WI38 (cell line): ENCODE data around the gene TXNIP.

Experiments
- H3K4me3 ChIP-seq: 2 replicates; pipeline ENCODE4 v1.5.1; 2011; ENCODE audit warnings: low read depth, mild to moderate bottlenecking, control low read depth, low read length
- TF ChIP-seq, protein P1 (sequence below): IDR thresholded peaks from 2 replicates; pipeline ENCODE4 v1.5.1; 2012; ENCODE audit warnings: low read depth, mild to moderate bottlenecking, control low read depth, low read length

TXNIP gene

DNA sequence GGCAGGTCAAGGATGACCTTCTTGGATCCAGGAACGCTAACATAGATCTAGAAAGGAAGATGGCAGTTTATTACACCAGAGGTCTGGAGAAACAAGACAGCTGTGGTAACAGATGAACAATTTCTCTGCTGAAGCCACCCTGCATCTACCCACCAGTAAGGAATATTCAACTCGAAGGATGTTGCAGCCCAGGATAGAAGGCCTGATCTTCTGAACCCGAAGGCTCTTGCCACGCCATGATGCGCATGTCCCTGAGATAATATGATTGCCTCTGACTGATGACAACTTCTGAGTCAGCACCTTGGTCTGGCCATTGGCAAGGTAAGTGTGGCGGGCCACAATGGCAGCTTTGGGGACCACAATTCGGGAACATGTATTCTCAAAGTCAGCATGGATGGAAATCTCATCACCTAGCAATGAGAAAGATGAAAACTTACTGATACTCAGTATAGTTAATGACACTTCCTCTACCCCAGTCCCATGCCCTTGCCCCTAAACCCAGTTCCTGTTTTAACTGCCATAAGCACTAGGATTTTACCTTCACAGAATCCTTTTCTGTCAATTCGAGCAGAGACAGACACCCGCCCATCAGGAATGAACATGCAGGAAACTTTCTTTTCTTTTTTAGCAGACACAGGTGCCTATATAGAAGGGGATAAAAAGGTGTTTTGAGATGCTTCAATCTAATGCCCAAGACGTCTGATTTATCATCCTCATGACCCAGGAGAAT lies 1.8 kb downstream of the TXNIP start:
- TF ChIP-seq, protein P1, sequence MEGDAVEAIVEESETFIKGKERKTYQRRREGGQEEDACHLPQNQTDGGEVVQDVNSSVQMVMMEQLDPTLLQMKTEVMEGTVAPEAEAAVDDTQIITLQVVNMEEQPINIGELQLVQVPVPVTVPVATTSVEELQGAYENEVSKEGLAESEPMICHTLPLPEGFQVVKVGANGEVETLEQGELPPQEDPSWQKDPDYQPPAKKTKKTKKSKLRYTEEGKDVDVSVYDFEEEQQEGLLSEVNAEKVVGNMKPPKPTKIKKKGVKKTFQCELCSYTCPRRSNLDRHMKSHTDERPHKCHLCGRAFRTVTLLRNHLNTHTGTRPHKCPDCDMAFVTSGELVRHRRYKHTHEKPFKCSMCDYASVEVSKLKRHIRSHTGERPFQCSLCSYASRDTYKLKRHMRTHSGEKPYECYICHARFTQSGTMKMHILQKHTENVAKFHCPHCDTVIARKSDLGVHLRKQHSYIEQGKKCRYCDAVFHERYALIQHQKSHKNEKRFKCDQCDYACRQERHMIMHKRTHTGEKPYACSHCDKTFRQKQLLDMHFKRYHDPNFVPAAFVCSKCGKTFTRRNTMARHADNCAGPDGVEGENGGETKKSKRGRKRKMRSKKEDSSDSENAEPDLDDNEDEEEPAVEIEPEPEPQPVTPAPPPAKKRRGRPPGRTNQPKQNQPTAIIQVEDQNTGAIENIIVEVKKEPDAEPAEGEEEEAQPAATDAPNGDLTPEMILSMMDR, result no peak
- peak overlapping the region; percentile 100 for H3K4me3 ChIP-seq

DNA sequence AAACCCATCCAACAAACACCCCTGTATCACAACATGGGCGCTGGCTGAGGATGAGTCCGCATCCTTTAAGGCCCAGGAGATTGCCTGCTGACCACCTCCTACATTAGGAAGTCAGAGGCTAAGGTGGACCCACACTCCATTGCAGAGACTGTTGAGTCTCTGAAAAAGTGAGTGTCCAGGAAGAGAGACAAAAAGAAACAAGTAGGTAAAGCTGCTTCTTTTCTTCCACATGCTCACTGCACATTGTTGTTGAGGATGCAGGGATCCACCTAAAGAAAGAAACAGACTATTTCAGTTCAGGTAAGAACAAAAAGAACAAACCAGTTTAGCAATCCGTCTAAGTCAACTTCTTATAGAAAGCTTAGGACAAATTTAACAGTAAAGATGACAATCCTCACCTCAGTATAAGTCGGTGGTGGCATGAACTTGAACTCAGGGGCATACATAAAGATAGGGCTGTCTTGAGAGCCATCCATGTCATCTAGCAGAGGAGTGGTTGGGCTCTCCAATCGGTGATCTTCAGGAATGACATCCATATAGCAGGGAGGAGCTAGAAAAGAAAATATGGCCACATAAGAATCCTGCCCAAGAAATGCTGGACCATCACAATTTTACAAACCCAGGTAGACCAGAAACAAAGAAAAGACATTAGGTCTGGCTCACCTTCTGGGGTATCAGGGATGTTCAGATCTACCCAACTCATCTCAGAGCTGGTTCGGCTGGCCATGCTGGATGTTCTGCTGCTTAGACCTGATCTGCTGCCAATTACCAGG lies 2.6 kb downstream of the TXNIP start:
- H3K4me3 ChIP-seq, result peak overlapping the region; percentile 100
- TF ChIP-seq, protein P1, result no peak

DNA sequence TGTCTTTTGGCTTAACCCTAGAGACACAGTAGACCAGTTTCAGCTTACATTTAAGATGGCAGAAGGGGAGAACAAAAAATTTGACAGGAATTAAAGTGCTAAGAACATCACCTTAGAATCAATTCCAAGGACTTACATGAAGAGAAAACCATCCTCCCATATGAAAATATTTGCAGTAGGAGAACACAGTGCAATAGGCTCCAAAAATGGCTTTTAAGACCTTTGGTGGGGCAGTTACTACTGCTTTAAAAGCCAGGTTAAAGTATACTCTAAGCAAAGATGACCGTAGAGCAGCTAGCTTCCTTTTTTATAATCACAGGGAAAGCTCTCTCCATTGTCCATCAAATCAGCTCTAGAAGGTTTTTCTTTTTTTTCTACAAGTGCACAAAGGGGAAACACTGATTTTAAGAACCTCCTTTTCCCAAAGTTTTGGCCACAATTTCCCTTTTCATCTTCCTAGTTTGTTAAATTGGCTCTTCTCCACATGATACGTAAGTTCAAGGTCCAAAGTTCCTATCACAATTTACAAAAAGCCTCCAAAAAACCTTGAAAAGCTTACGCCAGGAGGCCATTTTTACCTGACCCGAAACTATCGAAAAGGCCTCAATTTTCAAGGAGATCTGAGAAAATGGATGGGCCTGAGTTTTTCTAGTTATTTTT lies 3.3 kb downstream of the TXNIP start:
- H3K4me3 ChIP-seq, result peak overlapping the region; percentile 100
- TF ChIP-seq, protein P1, result no peak

DNA sequence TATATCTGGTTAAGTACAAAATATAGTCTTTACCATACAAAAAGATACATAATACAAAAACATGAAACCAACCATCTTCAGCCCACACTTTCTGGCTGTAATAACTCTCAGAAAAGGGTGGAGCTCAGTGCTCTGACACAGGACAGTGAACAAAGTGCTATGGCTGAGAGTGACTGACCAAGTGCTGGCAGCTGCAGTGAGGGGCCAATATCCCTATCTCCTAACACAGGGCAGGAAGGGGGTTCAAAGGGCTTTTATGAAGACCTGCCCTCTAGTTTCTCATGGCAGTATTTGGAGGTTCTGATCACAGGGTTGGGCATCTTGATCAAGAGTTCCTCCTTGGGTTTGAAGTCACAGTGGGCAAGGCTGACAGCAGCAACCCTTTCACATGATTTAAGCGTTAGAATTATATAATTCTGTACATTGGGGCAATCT lies 3.9 kb downstream of the TXNIP start:
- H3K4me3 ChIP-seq, result peak overlapping the region; percentile 100; the same call in 1 of the 2 replicates
- TF ChIP-seq, protein P1, result no peak

DNA sequence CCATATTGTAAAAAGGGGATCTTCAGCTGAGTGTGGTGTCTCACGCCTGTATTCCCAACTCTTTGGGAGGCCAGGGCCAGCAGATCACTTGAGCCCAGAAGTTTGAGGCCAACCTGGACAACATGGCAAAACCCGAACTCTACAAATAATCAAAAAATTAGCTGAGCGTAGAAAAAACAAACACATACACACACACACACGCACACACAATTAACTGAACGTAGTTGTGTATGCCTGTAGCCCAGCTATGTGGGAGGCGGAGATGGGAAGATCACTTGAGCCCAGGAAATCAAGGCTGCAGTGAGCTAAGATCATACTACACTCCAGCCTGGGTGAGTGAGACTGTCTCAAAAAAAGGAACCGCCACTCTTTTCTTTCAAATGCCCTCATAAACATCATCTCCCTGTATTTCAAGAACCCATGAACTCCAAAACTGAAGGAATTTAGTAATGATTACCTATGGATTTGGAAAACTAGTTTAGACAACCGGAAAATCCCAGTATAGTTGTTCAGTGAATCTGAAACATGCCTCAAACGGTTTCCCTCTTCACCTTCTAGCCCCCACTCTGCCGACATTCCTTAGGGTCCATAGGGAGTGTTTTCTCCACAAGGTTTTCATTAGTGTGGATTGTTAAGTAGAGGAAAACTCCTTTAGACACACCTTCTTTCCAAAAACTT lies 4.5 kb downstream of the TXNIP start:
- no peak overlapping the region for H3K4me3 ChIP-seq
- TF ChIP-seq, protein P1, result no peak

DNA sequence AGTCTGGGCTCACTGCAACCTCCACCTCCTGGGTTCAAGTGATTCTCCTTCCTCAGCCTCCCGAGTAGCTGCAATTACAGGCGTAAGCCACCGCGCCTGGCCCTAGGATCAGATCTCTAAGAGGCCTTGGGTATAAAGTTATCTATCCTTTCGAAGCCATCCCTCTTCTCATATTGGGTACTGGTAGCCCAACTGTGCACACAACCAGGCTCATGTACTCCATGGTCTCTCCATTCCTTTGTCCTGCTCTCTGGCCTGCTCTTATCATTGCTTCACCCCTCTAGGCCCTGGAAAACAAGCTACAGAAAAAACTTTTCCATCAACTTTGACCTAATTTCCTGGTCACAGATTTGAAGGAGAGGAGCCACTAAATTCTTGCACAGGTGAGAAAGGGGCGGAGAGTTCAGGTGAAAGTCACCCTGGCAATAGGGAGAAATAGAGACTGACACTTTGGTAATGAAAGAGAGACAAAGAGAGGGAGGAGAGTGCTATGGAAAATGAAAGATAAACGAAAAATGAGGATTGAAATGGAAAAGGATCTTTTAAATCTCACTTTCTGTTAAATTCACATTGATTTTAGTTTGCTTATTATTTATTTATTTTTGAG lies 6.0 kb downstream of the TXNIP start:
- TF ChIP-seq, protein P1, result no peak
- no peak overlapping the region for H3K4me3 ChIP-seq
